Kidney glomerular epithelial cell (primary cell): Measurements from ENCODE around the gene EMC6.
"Not testable (repeated sequence)": the region's sequence is repeated elsewhere in the genome, so short reads cannot be mapped to it uniquely, and the experiment has no call there.

Source experiments
- DNase-seq: peaks from one replicate; lab custom pipeline; 2025; lab: John Stamatoyannopoulos, UW

Gene EMC6

DNA sequence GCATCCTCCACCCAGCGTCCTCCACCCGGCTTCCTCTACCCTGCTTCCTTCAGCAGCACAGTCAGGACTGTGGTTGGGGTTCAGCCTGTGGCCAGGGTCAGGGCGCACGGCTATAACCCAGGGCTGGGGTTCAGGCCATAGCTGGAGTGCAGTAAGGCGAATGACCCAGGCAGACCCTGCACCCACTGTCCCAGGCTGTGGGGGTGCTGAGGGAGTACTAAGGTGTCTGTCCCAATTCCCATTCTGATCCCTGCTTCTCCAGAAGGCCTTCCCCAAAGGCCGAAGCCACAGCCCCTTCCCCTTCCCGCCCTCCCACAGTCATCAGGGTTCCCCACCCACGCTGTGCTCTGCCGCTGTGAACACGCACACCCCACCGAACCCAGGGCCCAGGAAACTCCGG, 12.4 kb downstream of the EMC6 start:
- DNase-seq, result no peak

DNA sequence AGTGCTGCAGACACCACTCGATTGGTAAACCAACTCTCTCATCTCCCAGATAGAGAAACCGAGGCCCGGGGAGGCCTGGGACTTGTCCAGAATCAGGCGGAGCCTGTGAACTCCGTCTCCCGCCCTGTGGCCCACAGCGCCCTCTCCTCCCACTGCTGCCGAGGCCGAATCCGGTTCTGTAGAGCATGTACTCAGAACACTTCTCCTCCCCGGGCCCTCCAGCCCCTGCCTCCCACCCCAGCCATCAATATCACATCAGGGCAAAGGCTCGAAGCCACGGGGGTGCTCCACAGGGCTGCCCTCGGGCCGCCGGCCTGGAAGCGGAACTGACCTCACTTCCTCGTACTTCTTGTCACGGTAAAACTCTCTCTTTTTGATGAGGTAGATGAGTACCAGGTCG, 13.0 kb downstream of the EMC6 start:
- DNase-seq, result no peak

DNA sequence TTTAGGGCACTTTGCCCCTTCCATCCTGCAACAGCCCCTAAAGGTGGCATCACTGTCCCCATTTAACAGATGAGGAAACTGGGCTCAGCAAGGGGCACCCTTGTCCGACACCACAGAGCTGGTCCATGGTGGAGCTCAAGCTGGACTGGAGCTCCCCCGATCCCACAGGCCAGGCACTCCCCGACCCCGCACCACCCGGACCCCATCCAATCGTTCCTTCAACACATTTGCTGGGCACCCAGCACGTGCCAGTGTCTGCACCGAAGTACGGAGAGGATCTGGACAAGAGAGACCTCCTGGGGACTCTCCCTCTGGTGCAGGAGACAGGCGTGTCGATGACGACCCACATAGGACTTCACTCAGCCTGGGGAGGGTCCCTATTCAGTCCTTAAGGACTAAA, 13.4 kb downstream of the EMC6 start:
- no peak for DNase-seq

DNA sequence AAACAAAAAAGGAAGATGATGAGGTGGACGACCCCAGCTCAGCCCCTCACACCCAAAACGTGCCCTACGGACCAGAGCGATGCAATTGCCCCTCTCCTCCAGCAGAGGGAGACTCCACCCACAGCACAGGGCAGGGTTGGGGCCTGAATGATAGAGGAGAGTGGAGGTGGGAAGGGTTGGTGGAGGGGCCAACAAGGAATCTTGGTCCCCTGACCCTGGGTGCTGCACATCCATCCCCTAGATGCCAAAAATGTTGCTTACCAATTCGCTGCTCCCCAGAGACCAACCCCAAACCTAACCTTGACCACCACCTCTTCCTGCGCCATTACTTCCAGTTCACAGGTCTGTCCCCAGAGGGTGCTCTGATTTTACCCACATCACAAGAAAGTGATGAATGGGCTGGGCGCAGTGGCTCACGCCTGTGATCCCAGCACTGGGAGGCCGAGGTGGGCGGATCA, 14.5 kb downstream of the EMC6 start:
- DNase-seq, result peak; percentile 23

DNA sequence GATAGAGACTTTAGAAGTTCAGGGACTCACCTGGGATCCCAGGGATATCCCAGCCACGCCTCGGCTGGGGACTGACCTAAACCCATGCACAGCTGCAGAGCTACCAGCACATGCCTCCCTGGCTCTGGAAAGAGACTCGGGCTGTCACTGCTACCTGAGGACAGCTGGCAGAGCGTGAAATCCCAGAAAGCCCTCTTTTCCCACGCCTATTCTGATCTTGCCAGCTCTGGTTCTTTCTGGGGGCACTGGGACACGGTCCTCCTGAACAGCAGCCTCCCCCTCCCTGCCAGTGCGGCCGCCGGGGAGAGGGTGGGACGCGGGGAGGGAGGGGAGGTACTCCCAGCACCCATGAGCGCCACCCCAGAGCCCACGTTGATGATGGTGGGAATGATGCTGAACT, 16.6 kb downstream of the EMC6 start:
- DNase-seq, result no peak

DNA sequence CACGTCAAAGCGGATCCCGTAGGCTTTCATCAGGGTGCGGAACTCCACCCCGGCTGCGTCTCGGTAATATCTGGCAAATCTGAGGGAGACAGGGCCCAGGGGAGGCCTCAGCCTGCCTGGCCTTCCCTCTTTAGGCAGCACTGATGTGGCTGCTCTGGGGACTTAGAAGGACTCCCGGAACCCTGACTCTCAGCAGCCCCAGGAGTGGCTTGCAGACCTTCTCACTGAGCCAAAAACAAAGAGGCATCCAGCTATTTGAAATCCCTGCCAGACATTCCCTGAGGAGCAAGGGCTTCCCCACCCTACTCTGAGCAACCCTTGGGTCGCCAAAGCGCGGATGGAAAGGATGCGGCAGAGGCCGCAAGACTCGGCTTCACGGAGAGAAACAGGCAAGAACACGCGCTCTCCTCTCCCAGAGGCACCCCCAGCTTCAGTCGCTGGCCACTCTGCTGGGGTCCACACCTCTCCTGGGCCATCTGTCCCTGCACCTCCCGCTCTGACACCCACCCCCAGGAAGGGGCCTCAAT, 19.5 kb downstream of the EMC6 start:
- no peak for DNase-seq

DNA sequence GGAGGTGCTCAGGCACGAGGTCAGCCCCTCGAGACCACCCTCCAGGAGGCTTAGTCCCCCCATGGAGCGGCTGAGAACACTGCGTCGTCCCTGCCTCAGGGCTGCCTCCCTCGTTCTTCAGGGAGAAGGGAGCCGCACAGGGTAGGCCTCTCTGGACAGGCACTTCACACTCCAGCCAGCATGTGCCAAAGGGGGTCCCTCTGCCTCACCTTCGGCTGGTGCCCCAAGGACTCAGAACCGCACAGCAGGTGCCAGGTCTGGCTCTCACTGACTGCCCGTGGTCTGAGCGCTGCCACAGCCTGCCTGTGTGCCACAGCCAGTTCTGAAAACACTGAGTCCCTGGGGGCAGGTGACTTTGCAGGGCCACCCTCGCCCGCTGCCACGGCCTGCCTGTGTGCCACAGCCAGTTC, 20.2 kb downstream of the EMC6 start:
- DNase-seq, result no peak

DNA sequence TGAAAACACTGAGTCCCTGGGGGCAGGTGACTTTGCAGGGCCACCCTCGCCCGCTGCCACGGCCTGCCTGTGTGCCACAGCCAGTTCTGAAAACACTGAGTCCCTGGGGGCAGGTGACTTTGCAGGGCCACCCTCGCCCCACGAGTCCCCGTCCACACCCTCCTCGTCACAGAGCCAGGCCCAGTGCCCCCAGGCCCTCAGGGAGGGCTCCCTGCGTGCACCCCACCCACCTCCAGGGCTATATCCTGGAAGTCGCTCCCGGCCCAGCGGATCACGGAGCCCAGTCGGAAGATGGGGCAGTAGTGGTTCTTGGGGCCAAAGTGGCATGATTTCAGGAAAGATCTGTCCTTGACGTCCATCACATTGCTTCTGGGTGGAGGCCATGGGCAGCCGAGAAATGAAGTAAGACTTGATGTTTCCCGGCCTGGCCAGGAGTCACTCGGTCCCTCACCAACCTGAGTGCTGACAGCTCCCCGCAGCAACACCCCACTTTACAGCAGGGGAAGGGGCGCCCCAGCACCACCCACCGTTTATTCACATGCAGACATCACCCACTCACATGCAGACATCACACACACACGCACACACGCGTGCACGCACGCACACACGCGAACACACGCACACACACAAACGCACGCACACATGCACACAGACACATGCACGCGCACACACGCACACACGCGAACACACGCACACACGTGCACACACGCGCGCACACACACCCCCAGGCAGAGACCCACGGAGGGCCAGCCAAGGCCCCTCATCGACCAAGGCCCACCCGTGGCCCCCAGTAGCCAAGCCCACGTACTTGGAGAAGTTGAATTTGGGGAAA, 20.9 kb downstream of the EMC6 start:
- DNase-seq, result no peak

DNA sequence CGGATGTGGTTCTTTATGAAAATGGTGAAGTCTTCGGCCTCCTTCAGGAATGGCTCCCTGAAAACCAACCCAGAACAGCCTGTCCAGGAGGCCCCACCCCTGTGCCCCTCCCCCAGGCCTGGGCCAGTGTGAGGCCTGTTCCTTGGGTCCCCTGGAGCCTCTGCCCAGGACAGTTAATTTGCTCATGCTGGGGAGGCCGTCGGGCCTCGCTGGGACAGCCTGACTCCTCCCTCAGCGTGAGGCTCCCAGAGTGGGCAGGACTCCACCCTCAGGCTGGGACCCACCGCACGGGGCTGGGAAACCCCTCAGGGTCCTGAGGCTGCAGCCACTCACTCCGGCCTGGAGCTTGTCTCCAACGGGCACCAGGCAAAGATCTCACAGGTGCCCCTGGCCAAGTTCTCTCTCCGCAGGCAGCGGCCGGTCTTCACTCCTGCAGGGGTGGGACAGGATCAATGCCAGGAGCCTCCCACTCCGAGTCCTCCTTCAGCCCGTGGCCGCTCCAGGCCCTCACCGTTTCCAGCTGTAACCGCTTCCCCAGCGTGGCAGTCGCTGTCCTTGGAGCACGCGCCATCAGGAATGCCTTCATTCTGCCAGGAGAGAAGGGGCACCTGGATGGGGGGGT, 21.6 kb downstream of the EMC6 start:
- DNase-seq, result no peak

DNA sequence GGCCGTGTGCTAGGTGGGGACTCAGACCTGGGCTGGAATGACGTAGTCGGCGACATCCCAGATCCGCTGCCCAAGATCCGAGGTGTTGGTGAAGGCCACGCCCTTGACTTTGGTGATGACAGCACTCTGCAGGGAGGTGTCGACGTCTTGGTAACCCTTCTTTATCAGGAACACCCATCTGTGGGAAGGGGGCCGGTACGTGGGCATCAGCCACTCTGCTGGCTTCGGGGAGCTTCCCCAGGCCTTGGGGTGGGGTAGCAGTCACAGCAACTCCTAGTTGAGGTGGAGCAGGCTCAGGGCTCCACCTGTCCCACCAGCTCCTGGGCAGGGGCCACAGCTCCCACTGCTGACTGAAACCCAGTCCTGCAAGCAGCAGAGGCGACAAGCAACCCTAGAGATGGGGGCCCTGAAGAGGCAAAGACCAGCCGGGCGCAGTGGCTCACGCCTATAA, 23.0 kb downstream of the EMC6 start:
- DNase-seq, result no peak

DNA sequence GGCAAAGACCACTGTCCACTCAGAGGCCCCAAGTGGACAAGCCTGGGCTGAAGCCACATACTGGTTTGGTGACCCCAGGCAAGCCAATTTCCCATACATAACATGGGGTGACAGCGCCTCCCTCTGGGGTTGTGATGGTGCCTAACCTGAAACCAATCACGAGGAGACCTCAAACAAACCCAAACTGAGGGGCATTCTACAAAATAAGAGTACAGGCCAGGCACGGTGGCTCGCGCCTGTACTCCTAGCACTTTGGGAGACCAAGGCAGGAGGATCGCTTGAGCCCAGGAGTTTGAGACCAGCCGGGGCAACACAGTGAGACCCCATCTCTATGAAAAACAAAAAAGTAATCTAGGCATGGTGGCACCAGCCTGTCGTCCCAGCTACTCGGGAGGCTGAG, 23.7 kb downstream of the EMC6 start:
- no peak for DNase-seq

DNA sequence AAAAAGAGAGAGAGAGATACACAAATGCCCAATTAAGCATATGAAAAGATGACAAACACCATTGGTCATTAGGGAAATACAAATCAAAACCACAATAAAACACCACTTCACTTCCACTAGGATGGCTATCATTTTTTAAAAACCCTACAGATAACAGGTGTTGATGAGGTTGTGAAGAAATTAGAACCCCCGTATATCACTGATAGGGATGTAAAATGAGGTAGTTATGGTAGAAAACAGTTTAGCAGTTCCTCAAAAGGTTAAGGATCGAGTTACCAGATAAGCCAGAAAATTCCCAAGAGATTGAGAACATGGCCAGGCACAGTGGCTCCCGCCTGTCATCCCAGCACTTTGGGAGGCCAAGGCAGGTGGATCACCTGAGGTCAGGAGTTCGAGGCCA, 24.5 kb downstream of the EMC6 start:
- no peak for DNase-seq

DNA sequence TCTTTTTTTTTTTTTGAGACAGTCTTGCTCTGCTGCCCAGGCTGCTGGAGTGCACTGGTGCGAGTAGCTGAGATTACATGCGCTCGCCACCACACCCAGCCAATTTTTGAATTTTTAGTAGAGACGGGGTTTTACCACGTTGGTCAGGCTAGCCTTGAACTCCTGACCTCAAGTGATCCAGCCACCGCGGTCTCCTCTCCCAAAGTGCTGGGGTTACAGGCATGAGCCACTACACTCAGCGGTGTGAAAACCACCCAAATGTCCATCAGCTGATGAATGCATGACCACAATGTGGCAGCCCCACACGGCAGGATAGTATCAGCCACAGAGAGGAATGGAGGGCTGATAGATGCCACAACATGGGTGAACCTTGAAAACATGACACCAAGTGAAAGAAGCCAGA, 25.2 kb downstream of the EMC6 start:
- no peak for DNase-seq

DNA sequence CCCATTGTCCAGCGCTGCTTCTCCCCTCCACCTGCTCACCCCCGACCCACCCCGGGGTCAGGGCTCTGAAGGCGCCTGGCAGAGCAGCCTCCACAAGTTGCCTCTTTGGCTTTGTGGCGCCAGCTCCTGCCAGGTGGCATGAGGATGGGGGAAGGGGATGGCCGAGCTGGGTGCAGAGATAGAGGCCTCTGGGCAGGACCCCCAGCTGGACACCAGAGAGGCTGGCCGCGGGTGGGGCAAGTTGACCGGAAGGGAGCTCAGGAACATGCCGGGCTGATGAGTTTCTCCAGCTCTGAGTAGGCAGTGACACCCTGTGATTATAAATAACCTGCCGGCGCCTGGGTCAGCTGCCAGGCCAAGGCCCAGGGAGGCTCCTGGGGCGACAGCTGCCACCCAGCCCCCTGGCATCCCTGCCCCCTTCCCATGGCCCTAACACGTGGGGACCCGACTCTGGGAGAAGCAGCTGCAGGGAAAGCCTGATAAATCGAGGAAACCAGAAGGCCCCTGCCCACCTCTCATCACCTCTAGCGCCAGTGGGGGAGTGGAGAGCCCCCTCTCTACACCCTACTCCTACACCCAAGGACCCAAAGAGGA, 26.6 kb downstream of the EMC6 start:
- DNase-seq, result no peak

DNA sequence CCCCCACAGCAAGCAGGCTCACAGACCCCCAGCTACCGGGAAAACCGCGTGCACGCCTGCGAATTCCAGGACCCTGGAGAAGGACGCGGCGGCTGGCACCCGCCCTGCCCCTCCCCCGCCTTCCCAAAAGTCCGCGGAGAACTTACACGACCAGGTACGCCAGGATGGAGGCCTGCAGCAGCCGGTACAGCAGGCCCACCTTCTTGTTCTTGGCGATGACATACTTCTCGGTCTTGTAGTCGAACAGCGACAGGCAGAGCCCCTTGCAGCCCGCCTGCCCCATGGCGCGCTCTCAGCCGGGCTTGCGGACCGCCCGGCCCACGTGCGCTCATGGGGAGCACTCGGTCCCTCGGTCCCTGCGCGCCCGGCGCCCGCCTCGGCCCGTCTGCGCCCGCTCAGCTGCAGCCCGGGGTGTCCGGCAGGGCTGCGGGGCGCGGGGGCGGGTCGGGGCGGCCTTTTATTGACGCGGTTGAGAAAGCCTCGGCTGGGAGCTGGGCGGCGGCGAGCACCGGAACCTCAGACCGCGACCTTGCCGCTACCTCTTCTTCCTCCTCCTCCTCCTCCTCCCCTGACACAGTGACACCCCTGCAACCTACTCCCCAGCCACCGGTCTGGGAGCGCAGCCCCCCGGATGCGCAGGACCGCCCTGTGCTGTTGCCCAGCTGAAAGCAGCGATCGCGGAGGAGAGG, 27.3 kb downstream of the EMC6 start, which contains the start of gene P2RX5:
TSS of gene P2RX5 (minus strand) at position 433 of the 689 bp plus-strand sequence. CDS start at position 283, 150 bp downstream.
- no peak for DNase-seq

DNA sequence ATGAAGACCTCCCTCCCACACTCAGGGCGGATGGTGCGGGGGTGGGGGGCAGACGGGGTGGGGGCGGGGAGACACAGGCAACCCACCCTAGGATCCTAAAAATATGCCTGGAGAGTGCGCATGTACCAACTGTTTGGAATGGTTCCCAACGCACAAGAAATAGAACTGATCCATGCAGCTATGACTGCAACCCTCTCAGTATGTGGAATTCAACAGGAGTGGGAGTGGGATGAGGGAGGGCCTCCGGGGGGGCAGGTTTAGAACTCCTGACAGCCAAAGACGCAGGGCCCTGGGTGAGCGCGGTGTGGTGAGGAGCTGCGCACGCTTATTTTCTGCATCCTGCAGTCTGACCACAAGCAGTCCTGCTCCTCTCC, 28.5 kb downstream of the EMC6 start:
- DNase-seq, result no peak

DNA sequence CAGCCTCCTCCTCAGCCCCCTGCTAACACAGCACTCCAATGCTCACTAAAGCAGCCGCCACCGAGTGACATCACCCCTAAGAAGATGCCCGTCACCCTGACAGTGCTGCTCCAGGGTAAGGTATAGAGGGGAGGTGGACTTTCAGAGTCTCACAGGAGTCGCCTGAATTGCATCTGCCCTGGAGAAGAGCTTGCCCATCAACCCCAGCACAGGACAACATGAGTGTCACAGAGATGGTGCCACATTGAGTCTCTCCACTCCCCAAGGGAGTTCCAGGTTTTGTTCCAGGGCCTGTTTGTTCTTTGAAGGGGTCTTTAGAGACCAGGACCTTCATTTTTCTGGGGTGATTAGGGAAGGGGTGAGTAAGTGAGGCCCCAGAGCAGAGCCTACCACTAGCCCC, 29.5 kb downstream of the EMC6 start:
- no peak for DNase-seq

DNA sequence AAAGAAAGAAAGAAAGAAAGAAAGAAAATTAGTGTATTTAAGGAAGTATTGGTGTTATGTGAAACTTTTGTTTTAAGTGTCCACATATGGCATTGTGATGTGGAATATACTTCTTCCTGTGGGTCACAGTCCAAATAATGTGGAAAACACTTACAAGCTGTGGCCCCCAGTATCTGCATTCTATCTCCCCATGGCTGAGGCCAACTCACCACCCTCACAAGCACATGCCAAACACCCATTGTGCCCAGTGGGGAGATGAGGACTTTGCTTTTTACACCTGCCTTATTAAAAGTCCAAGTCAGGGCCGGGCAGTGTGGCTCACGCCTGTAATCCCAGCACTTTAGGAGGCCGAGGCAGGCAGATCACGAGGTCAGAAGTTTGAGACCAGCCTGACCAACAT, 31.3 kb downstream of the EMC6 start:
- no peak for DNase-seq

DNA sequence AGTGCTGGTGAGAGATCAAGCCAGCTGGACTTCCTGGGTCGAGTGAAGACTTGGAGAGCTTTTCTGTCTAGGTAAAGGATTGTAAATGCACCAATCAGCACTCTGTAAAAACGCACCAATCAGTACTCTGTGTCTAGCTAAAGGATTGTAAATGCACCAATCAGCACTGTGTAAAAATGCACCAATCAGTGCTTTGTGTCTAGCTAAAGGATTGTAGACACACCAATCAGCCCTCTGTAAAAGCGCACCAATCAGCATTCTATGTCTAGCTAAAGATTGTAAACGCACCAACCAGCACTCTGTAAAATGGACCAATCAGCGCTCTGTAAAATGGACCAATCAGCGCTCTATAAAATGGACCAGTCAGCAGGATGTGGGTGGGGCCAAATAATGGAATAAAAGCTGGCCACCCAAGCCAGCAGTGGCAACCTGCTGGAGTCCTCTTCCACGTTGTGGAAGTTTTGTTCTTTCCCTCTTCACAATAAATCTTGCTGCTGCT, 33.5 kb downstream of the EMC6 start:
- not testable (repeated sequence) for DNase-seq

DNA sequence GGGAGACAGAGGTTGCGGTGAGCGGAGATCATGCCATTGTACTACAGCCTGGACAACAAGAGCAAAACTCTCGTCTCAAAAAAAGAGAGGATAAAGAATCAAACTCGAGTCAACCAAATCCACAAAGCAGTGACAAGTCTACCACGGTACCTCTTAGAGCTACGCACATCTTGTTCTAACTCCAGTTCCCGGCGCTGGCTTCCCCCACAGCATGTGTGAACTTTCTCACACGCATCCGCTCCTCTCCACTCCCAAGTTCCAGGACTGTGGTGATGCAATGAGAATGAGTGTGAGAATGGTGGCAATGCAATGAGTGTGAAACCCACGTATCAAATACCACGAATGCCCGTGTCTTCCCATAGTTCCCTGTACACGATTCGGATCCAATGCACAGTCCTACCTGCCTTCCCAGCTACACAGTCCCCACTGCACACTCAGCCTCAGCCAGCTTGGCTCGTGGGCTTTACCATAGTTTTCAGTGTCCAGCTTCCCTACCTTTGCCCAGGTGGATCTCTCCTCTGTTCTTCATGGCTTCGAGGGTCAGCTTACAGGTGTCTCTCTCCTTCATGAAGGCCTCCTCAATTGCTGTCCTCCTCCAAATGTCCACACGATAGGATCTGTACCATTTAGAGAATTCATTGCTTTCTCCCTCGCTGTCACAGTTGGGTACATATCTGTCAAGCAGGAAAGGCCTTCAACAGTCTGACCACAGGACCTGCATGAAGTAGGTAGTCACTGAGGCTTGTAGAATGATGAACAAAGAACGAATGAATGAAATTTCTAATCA, 36.5 kb downstream of the EMC6 start:
- DNase-seq, result no peak

DNA sequence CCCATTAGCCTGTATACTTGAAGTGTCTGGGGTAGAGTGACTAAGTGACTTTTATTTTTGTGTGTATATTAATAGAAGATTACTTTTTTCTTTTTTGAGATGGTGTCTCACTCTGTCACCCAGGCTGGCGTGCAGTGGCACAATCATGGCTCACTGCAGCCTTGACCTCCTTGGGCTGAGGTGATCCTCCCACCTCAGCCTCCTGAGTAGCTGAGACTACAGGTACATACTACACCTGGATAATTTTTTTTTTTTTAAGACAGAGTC, 37.0 kb downstream of the EMC6 start:
- DNase-seq, result not testable (repeated sequence)

DNA sequence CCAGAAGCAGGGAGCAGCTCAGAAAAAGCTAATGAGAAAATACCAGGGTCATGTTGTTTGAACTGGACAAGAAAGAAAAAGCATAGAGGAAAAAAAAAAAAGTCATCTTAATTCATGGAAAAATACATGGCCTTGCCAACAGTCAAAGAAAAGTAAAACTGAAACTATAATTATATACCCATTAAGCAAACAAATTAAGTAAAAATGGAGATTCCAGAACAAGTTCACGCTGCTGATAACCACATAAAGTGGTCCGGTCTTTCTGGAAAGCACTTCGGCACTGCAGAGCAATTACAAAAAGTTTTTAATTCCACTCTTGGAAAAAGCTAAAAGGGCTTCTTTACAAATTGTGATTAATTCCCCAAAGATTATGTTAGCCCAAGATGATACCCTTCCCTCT, 39.8 kb downstream of the EMC6 start:
- DNase-seq, result no peak
